Activated CD4-positive, CD25-positive, alpha-beta regulatory T cell treated with anti-CD3 and anti-CD28 coated beads, Interleukin-2, amount 50 U/mL, for 72 hours (primary cell): ENCODE measurements around the gene FKBP1B.
A peak's percentile ranks its signal among the peaks of the same experiment; 100 is the strongest.
"Not testable (repeated sequence)": the region's sequence is repeated elsewhere in the genome, so short reads cannot be mapped to it uniquely, and the experiment has no call there.

ENCODE experiments used
- DNase-seq: peaks from one replicate; pipeline ENCODE4 v3.0.0; 2021

The FKBP1B gene

DNA sequence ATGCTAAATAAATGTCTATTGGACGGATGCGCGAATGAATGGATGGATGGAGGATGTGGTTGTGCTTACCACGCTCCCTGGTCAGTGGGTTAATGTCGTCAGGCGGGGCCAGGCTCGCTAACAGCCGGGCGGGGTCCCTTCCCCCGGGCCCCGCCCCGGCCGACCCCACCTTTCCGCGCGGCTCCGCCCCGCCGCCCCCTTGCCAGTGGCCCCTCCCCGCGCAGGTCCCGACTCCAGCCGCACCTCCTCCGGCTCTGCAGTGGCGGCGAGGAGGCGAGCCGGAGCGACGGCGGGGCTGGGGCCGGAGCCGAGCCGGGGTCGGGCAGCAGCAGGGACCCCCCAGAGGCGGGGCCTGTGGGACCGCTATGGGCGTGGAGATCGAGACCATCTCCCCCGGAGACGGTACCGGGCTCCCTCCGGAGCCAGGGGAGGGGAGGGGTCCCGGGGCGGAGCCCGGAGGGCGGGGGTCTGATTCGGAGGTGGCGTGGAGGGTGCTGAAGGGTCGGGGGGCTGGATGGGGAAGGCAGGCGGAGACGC lies at the start of gene FKBP1B:
Gene FKBP1B (plus strand): TSS at position 257 of the 537 bp plus-strand sequence. CDS start 109 bp downstream, at position 366.
- DNase-seq, result peak; percentile 39

DNA sequence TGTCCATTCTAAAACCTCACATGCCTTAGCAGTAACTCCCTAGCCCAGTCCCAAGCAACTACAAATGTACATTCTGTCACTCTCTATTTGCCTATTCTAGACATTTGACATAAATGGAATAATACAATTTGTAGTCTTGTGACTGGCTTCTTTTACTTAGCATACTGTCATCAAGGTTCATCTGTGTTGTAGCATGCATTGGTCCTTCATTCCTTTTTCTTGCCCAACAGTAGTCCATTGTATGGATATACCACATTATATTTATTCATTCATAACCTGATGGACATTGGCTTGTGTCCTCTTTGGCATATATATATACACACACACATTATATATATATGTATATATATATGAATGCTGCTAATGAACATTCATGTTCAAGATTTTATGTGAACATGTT lies 41.8 kb upstream of the FKBP1B start:
- DNase-seq, result no peak

DNA sequence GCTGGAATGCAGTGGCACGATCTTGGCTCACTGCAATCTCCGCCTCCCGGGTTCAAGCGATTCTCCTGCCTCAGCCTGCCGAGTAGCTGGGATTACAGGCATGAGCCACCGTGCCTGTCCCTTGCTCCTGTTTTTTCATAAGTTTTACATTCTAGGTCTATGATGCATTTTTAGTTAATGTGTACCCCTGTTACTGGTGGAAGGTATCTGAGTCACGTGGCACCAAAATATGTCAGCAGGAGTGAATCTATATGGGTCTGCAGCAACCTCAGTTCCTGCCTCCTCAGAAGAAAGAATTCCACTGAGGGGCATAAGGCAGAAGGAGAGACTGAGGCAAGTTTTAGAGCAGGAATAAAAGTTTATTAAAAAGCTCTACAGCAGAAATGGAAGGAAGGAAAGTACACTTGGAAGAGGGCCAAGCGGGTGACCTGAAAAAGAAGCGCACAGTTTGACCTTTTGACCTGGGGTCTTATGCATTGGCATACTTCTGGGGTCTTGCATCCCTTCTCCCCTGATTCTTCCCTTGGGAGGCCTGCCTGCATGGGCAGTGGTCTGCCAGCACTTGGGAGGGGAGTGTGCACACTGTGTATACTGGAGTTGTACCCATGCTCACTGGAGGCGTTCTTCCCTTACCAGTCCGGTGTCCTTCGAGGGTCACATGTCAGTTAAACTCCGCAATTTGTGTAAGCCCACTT lies 40.7 kb upstream of the FKBP1B start:
- no peak for DNase-seq

DNA sequence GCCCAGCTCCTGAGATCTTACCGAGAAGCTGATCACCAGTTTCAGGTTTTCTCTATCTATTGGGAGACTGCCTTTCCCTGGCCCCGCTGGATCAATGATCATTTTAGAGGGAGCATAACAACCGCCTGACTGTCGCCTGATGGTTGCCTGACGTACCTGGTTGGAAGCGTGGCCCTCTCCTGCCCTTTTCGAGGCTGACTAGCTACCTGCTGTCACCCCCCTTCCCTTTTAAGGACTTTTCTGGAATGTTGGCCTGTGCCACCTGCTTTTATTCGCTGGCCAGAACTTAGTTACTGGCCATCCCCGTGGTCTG lies 40.2 kb upstream of the FKBP1B start:
- DNase-seq, result no peak

DNA sequence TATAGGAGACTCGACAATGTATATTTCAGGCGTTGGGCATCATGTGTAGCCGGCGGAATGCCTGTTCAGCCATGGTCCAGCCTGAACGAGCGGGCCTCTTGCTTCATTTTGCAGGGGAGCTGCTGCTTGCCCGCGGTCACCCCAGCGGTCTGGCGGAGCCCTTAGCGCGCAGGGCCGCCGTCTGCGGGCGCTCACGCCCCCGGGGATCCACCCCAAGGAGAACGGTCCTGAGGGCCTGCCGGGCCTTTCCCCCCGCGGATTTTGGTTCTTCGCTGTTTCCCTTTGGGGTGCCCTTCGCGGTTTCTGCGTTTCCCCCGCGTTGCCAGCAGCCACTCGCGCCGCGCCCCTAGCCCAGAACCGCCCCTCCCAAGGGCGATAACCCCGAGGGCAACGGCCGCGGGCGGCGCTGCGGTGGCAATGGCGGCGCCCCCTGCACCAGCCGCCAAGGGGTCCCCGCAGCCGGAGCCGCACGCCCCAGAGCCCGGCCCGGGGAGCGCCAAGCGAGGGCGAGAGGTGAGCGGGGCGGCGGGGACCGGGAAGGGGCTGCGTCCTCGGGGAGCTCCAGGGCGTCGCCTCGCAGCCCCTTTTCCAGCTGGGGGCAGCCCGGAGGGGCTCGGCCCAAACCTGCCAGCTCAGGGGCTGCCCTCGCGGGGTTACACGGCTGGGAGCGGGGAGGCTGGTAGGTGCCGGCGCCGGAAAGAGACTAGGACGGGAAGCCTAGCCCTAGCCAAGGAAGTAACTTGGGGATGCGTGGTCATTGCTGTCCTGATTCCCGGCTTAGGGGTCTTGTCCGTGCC lies 39.7 kb upstream of the FKBP1B start, which contains the start of gene MFSD2B:
Gene MFSD2B (plus strand): TSS at position 406 of the 797 bp plus-strand sequence. CDS start 12 bp downstream, at position 418.
- DNase-seq, result no peak

DNA sequence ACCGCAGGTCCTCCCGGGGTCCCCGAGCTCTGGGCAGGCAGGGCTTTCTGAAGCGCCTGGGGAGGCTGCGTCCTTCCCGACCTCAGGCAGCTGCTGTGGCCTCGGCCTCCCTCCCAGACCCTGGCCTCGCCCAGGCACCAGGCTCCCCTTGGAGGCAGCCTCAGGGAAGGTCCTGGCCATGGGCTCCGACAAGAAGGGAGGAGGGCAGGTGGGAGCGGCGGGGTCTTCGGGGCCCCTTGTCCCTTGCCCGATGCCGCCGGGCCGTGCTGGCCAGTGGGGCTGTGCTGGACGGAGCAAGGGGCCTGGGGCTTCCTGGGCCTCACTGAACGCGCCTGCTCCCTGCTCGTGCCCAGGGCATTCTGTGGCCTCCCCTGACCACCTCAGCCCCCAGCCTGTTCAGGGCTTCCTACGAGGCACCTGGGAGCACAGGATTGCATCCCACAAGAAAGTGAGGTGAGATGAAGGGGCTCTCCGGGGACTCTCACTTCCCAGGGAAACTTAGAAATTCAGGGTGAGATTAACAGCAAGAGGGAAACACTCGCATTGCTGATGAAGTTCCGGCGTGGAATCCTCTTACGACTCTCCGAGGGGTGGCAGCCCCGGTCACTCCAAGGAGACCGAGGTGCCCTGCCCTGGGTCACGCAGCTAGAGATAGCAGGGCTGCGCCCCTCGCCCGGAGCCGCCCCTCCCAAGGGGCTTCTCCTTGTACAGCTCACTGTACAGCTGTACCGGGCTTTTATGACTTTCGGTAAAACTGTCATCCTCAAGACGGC lies 38.9 kb upstream of the FKBP1B start:
- DNase-seq, result no peak

DNA sequence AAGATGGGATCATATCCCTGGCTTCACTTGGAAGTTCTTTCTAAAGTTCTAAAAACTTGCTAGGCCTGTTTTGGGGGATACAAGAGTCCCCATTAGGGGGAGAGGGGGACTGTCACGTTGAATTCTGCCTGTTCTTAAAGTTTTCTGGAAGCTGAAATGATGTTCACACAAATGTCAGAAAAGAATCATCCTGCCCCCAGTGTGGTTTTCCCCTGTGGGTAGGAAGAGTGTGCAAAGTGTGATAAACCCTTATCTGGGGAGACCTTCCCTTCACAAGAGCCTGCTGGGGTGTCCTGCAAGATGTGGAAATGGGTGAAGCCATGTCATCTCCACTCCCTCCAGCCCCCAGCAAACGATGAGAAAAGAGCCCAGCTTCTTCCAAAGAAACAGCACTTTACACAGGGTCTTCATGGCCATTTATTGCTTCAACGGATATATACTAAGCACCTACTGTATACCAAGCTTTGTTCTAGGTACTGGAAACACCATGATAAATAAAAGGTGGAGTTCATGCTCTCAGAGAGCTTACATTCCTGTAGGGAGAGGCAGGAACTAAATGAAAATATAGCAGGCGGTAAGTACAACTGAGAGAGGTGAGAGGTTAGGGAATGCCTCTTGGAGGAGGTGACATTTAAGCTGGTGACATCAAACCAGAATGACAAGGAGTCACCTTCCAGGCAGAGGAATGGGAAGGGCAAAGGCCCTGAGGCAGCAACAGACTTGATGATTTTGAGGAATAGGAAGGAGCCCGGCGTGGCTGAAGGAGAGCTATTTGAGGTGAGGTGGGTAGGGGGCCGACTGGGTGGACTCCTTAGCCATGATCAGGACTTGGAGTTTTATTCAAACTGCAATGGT lies 38.1 kb upstream of the FKBP1B start:
- DNase-seq, result no peak

DNA sequence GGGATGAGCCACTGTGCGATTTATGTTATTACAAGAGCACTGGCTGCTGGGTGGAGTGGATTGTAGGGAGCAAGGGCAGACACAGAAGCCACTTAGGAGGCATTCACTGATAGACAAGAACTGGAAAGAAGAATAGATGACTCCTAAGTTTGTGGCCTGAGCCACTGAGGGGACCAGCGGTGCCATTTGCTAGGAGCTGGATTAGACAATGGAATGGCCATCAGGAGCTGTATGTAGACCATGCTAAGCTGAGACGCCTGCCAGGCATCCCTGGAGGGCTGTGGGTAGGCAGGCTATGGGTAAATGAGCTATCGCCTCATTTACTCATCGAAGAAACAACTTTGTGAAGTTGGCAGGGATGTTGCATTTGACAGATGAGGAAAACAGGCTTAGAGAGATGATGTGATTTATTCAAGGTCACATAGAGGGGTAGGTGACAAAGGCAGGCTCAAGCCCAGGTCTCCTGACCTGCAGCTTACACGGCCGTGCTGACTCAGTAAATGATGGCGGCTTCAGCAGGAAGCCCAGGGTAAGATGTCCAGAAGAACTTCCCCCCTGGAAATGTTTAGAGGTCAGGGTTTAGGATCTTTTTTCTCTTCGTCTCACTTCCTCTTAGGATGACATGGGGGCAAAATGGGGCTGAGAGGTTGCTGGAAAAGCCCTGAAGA lies 36.9 kb upstream of the FKBP1B start:
- no peak for DNase-seq

DNA sequence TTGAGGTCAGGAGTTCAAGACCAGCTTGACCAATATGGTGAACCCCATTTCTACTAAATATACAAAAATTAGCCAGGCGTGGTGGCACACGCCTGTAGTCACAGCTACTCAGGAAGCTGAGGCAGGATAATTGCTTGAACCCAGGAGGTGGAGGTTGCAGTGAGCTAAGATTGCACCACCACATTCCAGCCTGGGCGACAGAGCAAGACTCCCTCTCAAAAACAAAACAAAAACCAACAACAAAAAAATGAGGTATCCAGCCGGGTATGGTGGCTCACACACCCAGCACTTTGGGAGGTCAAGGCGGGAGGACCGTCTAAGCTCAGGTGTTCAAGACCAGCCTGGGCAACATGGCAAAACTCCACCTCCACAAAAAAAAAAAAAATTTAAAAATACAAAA lies 34.6 kb upstream of the FKBP1B start:
- not testable (repeated sequence) for DNase-seq

DNA sequence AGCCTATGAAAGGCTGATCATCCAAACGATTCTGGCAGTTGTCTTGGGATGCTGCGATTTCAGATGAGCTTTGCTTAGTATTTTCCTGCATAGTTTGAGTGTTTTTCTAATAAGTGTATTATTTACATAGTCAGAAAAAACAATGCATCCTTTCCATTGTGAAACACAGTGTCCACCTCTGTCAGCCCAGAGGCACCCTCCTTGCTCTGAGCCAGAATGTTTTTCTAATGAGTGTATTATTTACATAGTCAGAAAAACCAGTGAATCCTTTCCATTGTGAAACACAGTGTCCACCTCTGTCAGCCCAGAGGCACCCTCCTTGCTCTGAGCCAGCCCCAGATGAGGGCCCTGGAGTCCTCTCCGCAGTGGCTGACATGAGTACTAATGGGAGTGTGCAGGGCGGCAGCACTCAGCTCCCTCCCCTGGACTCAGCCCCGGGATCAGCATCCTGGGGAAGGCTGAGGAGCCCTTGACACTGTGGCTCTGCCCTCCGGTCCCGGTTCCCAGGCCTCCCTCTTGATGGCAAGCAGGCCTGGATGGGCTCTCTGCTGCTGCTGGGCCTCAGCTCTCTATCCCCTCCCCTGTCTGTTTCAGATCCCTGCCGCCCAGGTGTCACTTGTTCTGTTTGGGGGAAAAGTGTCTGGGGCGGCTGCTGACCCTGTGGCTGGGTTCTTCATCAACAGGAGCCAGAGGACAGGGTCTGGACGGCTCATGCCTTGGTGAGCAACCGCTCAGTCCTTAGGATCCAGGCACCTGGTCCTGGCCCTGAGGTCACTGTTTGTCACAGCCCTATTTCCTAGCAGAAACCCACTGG lies 33.8 kb upstream of the FKBP1B start:
- DNase-seq, result no peak

DNA sequence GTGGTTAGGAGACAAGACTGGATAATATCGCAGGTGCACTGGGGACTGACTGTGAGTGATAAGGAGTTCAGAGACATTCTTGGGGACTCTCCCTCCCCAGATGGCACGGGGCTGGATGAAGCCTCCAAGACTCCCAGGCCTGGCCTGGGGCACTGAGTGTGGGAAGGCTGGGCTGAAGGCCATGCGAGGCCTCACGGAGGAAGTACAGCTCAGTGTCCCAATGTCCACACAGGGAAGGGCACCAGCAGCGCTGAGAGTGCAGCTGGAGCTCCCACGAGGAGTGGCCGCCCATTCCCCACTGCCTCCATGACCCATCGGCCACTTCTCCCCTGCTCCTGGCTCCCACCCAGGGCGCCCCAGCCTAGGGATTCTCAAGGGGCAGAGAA lies 33.2 kb upstream of the FKBP1B start:
- no peak for DNase-seq

DNA sequence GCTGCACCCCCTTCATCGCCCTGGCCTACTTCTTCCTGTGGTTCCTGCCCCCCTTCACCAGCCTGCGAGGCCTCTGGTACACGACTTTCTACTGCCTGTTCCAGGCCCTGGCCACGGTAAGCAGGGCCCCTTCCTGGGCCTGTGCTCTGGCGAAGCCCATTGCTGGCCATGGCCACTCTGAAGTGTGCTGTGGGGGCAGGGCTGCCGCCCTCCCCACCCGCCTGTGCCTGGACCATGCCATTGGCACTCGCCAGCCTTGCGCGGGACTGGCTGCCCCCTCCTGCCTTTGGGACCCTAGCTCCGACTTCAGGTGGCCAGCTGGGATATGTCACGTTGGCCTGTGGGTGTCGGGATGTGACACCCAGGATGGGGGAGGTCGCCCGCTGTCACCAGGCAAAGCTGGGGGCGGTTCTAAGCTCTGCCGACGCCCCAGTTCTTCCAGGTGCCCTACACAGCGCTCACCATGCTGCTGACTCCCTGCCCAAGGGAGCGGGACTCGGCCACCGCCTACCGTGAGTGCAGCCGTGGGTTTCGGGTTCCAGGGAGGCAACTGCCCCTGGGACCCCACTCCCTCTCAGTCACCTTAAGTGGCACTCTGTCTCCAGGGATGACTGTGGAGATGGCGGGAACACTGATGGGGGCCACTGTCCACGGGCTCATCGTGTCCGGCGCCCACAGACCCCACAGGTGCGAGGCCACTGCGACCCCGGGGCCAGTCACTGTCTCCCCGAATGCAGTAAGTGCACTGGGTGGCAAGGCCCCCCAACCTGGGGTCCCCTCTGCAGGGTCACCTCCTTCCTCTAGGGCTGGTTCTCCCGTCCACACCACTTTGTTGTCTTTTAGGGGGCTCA lies 32.5 kb upstream of the FKBP1B start:
- no peak for DNase-seq

DNA sequence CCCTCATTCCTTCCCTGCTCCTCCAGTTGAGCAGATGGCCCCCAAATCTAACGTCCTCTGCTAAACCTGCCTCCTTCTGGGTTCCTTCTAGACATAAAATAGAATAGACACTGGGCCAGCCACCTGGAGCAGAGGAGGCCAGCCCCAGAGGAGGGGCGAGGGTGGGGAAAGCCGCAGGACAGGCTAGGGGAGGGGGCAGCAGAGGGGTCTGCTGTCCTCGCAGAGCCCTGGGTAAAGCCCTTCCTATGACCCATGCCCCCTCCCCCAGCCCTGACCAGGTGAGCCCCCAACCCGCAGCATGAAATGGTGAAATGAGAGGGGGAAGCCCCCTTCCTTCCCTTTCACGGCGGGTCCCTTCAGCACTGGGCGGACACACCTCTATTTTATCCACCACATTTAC lies 31.8 kb upstream of the FKBP1B start:
- no peak for DNase-seq

DNA sequence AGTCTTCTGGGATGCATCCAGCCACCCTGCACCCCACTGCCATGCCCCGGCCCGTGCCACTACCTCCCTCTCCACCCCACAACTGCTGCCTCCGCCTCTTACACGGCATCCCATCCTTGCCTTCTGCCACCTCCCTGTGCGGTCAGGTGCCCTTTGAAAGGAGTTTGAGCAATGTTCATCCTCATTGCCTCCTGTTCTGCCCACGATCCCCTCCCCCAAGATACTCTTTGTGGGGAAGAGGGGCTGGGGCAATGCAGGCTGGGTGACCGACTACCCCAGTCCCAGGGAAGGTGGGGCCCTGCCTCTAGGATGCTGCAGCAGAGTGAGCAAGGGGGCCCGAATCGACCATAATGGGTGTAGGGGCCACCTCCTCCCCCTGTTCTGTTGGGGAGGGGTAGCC lies 31.3 kb upstream of the FKBP1B start:
- no peak for DNase-seq

DNA sequence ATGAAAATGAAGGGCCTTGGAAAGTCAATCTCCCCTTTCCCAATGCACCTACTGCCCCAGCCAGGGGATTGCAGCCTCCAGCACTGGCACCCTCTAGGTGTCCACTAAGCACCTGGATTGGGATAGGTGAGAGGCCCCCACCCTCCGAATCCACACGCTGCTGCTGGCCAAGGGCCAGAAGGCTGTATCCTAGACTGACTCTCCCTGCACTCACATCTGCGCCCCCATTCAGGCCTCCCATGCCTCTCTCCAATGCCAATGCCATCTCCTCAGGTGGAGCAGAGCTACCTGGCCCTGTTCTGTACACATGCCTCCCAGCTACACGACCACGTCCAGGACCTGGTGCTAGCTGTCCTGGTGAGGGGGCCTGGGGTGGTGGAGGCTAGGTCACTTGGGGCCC lies 29.8 kb upstream of the FKBP1B start:
- no peak for DNase-seq

DNA sequence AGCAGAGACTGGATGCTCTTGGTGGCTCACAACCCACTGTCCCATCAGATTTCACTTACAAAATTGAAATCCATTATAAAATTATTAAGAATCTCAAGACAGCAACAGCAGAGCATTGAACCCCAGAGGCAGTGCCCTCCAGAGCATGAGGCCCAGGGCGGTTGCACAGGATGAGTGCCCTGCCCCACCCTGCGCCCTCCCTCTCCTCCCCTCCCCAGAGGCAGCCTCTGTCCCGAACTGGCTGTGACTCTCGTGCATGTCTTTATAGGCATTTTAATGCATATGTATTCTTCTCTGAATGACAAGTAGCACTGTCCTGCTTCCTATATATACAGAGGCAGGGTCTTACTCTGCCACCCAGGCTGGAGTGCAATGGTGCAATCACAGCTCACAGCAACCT lies 29.3 kb upstream of the FKBP1B start:
- DNase-seq, result no peak

DNA sequence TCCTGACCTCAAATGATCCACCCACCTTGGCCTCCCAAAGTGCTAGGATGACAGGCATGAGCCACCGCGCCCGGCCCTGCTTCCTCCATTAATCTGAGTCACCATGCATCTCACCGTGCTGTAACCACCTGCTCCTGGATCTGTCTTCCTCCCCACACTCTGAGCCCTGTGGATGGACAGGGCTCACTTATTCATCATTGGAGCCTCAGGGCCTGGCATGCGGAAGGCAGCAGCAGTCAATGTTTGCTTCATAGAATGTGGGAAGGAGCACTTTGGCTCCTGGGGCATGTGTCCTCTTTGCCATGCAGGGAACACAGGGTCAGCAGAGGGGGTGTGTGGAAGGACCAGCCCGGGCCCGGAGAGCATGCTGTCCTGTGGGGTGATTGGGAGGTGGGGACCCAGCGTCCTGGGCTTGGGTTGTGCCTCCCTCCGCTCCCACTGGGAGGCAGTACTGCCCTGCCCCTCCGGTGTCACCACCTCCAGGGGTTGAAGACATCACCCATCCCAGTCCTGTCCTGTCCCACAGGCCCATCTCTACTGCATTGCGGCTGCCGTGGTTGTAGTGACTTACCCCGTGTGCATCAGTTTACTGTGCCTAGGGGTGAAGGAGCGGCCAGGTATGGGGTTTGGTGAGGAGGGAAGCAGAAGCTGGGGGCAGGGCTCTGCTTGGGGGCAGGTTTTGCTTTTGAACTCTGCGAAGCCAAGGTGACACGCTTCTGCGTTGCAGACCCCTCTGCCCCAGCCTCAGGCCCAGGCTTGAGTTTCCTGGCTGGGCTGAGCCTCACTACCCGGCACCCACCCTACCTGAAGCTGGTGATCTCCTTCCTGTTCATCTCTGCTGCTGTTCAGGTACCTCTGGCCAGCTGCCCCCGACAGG lies 28.2 kb upstream of the FKBP1B start:
- no peak for DNase-seq

DNA sequence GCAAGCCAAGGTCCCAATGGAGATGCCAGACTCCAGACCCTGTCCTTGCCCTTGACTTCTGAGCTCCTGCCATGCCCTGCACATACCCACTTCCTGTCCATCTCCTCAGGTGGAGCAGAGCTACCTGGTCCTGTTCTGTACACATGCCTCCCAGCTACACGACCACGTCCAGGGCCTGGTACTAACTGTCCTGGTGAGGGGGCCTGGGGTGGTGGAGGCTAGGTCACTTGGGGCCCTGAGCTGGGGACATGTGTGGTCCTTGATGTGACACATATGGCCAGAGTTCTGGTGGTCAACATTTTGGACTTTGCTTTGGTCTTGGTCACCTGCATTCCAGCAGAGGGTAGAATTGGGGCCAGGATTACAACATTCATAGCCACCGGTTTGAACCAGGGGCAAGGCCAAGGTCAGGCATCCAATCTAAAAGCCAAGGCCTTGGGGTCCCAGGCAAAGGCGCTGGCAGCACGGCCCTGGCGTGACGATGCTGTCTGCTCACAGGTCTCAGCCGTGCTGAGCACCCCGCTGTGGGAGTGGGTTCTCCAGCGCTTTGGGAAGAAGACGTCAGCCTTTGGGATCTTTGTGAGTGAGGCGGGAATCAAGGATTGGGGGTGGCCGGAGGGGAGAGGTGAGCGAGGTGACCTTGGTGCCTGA lies 27.1 kb upstream of the FKBP1B start:
- no peak for DNase-seq
